T47D (cell line): ENCODE data around the gene UBE2J2.

ENCODE experiments used
- DNase-seq, 2 experiments: peaks; one replicate each; pipeline versions ENCODE4 v3.0.0 to v3.0.0-alpha.2; 2011 to 2012; ENCODE audit warnings: low read depth in 1 of 2, low spot score in 1 of 2
- JUND ChIP-seq: IDR thresholded peaks from 2 replicates; pipeline ENCODE4 v1.6.1; 2012; ENCODE audit warnings: low read depth
- in situ Hi-C: cut with HindIII; loops from 2 replicates; pipeline ENCODE4 v1.10.0; 2016; ENCODE audit warnings: low sequenced_read_pairs, low pct_unique_long_range_greater_than_20kb

Gene UBE2J2

DNA sequence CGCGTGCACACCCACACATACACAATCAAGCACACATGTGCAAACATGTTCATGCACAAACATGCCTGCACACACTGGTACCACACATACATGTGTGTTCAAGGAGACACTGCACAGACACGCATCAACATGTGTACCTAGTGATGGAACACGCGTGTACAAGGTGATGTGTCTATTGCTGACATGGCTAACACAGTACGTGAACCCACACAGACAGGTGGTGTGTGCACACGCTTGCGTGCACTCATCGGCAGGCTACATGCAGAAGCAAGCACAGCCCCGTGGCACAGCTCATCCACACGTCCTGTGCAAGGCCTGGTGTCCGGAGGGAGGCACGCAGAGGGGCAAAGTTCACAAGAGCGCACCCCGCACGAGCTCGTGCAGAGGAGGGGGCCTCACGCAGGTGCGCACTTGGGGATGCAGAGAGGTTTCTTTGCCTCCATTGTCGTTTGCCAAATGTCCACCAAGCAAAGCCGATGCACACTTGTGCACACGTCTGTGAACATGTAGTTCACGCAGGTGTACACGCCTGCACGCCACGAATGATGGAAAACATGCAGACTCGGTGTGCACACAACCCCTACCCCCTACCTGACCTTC lies 33.1 kb upstream of the UBE2J2 start:
- no peak for DNase-seq
- in situ Hi-C loops: no loop called here
- TF ChIP-seq JUND: no peak

DNA sequence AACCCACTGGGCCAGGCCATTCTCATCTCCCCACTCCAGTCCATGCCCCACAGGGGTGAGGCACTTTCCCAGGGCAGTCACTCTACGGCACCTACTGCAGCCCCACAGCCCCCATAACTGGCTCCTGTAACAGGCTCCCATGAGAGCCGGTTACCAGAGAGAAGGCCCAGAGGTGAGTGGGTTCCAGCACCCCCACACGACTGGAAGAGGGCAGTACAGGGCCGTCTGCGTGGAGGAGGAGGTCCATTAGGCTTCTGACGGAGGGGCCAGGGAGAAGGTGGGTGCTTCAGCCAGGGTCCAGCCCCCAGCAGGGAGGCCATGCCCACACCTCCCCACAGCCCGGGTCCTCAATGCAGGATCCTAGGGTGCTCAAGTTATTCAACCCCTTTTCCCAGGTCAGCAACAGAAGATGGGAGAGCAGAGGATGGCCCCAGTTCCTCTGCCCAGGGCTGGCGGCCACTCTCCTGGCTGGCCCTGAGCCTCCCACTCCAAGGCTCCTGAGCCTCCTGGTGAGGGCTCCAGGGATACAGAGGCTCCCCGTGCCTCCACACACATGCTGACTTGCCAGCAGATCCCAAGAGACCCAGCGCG lies 32.5 kb upstream of the UBE2J2 start:
- in situ Hi-C loops: no loop called here
- no peak for TF ChIP-seq JUND
- DNase-seq: no peak

DNA sequence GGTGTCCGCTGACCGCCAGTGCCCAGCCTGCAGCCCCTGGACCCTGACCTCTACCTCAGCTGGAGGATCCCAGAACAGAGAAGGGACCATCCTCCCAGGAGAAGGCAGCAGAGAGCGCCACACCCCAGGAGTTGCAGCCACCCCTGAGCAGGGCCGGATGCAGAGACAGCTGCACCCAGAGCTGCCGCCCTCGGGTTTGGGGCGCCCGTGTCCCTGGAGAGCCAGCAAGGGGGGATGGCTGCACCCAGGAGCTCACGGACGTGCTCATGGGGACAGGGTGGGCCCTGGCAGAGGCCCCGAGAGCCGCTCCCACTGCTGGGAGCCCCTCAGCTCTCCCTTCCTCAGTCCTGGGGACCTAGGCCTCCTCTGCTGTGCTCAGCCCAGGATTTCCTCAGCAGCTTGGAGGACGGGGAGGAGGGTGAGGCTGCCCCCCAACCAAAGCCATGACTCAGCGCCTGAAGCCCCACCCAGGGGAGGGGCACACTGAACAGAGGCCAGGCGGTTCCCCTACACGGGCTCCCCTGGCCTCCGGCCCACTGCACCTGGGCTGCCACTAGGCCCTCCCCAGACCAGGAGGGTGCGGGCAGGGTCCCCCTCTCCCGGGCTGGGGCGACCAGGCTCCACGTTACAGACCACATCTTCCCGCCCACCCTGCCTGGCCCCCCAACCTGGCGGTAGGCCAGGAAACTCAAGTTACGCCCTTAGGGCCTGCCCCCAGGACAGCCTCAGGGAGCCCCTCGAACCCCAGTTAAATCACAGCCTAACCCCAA lies 31.8 kb upstream of the UBE2J2 start:
- in situ Hi-C loops: no loop called here

DNA sequence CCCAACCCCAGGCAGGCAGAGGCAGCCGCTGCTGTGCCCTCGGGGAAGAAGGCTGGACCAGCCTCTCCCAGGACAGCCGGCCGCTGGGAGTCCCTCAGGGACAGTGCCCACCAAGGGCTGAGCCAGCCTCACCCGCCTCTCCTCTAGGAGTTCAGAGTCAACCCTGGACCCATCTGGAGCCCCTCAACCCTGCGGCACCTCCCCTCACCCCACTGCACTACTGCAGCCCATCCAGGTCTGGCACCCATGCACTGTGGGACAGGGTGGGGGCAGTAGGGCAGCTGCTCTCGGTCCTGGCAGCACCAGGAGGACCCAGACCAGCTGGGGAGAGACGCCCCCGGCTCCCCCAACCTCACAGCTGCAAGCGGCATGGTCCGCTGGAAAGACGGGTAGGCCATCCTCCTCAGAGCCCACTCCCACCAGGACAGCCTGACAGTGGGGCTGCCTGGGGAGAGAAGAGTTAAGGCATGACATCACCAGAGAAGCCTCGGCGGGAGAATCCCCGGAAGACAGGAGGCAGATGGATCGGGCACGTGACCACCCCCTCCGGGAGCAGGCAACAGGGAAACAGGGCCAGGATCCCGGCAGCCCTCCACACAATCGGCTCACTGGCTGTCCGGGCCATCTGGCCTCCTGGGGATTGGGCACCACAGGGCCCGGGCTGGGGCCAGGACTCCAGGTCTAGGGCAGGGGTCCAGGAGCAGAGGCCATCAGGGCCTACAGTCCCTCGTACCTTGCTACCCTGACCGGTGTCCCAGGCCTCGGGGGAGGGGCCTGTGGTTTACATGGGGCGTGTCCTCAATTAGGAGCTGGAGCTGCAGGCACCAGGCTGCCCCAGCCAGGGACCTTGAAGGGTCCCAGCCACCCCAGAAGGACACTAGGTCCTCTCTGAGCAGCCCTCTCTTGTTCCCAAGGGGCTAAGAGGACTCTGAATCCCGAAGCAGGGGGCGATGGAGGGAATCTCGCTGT lies 31.0 kb upstream of the UBE2J2 start:
- DNase-seq: no peak
- no peak for TF ChIP-seq JUND
- in situ Hi-C loops: no loop called here

More for the DNA sequence above, 31.8 kb upstream of the UBE2J2 start:
- no peak for TF ChIP-seq JUND
- no peak for DNase-seq

DNA sequence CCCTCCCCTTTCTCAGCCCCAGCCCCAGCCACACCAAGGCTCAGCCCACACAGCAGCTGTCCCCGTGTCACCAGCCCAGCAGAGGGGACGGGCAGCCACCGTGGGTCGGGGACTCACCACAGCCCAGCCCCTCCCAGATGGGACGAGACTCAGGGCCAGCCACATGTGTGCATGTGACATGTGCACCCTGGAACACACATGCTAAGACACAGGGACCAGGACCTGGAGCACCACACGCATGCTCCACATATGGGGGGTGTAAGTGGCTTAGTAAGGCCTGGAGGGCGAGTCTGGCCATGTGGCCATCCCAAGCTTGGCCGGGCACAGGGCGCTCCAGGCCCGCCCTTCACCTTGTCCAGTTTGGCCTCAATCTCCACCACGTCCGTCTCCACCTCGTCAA lies 30.1 kb upstream of the UBE2J2 start:
- DNase-seq: no peak
- in situ Hi-C loops: no loop called here
- no peak for TF ChIP-seq JUND

DNA sequence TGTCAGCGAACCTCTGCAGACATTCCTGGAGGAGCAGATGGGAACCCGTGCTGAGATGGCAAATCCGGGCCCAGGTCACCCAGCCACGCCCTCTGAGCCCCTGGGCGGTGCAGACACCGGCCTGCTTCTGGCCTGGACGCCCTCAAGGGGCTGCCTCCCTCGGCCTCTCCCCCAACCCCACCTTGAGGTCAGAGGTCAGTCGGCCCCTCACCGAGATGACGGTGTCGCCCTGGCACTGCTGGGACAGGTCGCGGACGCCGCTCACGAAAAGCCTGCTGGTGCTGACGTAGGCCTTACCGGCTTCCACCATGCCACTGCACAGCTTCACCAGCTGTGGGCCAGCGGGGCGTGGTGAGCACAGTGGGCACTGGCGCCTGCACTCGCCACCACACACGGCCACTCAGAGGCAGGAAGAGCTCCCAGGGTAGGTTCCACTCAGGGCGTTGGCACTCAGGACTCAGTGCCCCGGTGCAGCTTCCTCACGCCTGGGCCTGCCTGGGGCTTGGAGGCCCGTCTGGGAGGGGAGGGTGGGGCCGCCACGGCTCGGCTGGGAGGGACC lies 29.4 kb upstream of the UBE2J2 start:
- no peak for DNase-seq
- no peak for TF ChIP-seq JUND
- in situ Hi-C loops: no loop called here

DNA sequence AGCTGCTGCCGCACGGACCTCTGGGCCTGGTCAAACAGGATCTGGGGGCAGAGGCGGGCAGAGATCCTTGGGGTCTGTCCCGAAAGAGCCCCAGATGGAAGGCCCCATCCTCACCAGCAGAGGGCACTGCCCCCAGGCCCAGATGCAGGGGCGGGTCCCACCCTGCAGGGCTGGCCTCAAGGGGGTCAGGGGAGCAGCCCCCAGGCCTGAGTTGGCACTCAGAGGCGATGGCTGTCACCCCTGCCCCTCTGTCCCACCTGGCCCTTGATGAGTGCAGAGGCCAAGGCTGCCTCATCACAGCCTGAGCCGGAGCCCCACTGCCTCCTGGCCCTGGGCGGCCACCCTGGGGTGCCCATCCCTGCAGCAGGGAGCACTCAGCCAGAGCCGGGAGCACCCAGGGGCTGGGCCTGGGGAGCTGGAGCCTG lies 28.4 kb upstream of the UBE2J2 start:
- no peak for DNase-seq
- in situ Hi-C loops: no loop called here
- no peak for TF ChIP-seq JUND

DNA sequence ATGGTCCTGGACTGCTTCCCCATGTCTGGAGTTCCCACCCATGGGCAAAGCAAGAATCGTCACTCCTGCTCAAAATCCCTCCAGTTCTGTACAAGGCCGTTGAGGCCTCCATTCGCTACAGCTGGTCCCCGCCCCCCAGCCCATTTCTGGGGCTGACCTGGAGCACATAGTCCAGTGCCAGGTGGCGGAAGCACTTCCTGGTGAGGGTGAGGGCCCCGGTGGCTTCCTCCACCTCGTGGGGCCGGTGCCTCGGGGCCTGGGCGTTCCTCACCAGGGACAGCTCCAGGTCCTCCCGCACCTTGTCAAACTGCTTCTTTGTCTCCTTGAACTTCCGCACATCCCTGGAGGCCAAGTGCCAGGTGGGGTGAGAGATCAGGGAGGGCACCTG lies 26.7 kb upstream of the UBE2J2 start:
- TF ChIP-seq JUND: no peak
- in situ Hi-C loops: no loop called here
- DNase-seq: no peak

DNA sequence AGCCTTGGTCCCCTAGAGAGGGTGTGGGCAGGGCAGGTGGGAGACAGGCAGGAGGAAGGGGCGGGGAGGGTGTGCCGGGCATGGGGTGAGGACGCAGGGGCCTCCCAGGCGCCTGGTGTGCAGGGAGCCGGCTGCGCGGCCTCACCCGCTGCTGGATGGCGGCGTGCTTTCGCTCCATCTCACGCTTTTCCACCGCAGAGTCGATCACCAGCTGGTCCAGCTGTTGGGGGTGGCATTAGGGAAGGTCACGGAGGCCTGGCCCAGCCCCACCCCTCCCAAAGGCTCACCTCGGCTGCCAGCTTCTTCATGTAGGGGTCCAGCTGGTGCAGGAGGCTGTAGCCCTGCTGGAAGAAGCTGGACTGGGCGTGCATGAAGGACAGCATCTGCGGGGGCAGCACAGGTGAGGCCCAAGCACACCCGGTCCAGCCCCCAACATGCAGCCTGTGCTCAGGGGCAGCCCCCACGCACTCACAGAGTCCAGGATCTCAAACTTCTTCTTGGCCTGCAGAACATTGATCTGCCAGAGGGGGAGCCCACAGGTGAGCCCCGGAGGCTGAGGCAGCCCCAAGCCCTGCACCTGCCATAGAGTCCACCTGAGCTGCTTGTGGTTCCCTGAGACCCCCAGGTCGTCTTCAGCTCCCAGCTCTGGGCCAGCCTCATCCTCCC lies 26.2 kb upstream of the UBE2J2 start:
- no peak for DNase-seq
- in situ Hi-C loops: no loop called here
- TF ChIP-seq JUND: no peak

DNA sequence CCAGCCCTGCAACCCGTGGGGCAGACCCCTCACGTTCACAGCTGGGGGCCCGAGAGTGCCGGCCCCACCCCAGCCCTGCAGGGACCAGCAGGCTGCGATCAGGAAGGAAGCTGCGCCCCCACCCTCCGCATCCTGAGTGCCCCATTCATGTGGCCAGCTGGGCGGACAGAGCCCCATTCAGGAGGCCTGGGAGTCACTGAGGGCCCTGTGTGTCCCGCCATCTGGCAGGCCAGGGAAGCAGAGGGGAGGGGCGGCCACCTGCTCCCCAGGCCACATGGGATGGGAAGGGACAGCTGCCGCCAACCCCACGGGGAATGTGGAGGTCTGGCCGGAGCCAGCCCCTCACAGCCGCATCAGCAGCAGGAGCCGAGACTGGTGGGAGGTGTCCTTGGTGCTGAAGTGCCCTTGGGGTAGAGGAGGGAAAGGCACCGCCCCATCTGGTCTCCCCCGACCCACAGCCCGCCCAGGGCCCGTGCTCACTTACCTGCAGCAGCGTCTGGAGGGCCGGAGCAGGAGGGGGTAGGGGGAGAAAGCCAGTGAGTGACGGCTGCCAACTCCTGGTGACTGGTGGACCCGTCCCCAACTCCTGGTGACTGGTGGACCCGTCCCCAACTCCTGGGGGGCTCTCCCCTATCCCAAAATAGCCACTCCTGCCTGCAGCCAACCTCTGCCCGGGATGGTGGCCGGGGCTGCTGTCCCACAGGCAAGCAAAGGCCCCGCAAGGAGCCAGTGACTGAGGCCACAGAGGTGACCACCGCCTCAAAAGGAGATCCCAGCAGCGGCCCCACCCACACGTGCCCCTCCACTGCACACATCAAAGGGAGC lies 25.4 kb upstream of the UBE2J2 start:
- in situ Hi-C loops: no loop called here
- no peak for TF ChIP-seq JUND
- DNase-seq: no peak

DNA sequence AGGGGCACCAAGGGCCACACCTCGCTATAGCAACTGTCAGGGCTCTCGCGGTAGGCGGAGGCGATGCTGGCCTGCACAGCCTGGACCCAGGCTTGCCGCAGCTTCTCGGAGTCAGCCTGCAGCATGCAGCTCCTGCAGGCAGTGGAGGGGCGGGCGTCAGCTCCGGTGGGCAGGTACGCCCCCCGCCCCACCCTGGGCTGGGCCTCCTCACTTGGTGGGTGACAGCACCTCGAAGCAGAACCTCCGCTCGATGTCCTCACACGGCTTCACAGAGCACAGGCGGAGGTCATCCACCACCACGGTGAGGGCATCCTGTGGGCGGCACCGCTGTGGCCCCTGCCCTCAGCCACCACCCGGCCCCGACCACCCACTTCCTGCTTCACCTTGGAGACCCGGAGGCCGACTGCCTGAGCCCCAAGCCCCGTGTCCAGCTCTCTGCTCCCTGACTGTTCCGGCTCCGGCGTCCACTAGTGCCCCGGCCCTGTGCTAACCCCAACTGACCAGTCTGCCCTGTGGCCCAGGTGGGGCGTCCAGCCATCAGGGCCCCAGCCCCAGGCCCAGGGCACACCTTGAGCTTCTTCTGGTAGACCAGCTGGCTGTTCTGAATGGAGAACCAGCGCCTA lies 24.3 kb upstream of the UBE2J2 start:
- no peak for DNase-seq
- in situ Hi-C loops: no loop called here

More for the DNA sequence above, 24.3 kb upstream of the UBE2J2 start:
- no peak for TF ChIP-seq JUND
